NCI-H2081 (cell line): ENCODE data around the gene LHX1.

Source experiments
- DNase-seq, 2 experiments: peaks; one replicate each; lab custom pipeline; 2025; lab: John Stamatoyannopoulos, UW

LHX1 gene

DNA sequence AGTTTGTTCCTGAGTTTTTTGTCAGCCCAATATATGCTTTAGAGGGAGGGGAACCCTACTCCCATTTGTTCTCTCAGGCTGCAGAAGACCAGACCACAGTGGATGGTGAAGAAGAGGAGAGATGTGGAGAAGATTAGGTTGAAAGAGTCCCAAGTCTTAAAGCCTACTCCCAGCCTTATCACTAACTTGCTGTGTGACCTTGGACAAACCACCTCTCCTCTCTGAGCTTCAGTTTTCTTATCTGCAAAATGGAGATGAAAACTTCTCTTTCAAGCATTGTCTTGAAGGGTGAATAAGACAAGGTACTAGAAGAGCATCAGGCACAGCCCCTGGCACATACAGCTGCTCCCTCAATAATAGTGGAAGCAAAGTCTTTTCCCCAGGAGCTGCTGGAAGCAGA, 15.1 kb upstream of the LHX1 start:
- no peak for DNase-seq

DNA sequence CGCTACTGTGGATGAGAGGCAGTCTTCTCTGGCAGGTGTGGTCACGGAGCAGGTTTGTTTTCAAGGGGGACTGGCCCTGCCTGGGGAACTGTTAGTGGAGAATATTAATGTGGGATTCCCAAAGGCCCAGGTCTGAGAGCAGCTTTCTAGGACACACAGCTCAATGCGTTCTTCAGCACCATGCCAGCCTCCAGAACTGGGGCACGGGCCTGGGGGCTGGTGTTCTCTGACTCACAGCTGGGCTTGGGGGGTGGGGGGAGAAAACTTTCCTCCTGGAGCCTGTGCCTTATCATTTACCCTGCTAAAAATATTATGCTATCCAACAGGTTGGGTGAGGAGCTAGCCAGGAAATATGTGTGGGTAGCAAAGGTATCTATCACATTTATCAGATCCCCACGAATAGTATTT, 13.5 kb upstream of the LHX1 start:
- no peak for DNase-seq

DNA sequence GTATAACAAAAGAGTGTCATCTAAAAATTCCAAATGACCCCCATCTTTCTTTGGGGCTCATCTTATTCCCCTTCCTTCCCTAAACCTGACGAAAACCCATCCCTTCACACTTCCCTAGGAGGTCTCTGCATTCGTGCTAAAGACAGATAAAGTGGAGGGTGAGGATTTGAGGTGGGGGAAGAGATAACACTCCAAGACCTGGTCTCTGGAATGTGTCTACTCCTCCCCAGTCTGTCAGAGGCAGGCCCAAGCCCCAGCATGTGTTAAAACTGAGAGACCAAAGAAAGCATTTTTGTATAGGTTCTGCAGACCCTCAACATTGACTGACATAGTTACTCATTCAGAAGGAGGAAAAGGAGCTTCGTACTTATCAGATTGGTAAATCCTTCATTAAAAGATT, 11.0 kb upstream of the LHX1 start:
- no peak for DNase-seq

DNA sequence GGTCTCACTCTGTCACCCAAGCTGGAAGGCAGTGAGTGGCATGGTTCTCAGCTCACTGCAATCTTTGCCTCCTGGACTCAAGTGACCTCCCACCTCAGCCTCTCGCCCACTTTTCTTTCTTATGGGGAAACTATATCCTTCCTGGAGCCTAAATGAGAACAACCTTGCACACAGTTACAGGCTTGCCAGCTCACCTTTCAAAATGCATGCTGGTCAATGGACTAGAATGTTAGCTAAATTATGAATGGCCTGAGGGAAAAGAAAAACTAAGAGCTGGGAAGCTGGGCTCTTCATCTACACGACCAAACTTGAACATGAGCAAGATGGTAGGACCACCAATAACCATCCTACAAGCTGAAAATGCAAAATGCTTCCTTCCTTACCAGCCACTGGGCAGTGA, 10.6 kb upstream of the LHX1 start:
- DNase-seq, result no peak

DNA sequence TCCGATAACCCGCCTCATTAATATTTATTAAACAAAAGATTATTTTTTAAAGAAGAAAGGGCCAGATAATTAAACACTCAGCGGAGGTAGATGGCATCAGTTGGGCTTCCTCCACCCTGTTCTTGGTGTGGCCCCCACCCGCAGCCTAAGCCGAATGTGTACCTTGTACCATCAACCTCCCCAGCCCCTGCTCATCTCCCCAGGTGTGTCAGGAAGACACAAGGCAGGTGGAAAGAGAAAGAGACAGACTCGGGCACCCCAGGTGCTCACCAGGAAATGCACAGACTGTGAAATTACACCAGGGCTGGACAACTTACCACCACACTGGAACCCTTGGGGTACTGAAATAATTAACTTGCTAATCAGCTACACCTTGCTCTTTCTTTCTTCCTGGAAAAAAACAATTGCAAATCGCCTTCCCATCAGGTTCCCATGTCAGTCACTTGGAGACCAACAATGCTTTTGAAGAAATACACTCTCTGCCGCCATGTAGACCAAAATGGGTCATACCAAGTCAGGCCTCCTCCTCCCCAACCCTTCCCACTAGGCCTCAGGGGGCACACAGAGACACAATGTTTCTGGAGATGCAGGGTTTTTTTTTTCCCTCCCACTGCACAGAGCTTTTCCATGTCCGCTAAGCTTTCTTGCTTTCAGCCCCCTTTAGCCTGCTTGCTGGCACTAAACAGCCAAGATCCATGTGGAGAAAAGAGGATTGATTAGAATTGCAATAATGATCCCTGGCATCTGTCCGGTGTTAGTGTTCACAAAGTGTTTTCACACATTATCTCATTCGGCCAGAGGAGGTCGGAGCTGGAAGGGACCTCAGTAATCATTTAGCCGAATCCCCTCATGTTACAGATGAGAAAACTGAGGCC, 8.6 kb upstream of the LHX1 start:
- DNase-seq, result no peak

DNA sequence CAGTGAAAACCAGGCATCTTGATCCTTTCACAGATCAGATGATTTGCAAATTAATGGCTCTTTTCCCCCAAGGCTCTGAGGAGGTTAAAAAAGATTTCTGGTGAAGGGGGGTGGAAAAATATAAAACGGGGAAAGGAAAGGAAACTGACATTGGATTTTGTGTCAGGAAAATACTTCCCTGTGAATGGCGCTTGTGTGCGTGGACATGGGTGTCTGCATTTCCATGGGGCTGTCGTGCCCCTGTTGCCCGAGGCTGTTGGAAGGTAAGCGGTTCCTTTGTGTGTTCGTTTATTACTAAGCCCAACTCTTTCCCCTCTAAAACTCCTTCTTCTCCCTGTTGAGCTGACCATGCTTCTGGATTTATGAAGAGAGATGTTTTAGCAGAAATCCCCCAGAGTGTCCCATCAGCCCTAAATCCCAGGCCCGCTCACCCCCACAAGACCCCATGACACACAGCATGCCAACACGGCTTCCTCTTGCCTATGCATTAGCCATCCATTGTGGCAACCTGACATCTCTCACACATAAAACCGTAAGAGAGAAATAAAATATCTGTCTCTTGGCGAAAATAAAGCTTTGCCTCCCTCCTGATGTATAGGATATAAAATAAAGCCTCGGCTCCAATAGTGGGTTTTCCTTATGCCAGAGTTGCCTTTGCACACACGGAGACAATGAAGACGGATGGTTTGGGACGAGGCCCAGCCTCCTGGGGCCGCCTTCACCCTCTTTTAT, 7.3 kb upstream of the LHX1 start:
- no peak for DNase-seq

DNA sequence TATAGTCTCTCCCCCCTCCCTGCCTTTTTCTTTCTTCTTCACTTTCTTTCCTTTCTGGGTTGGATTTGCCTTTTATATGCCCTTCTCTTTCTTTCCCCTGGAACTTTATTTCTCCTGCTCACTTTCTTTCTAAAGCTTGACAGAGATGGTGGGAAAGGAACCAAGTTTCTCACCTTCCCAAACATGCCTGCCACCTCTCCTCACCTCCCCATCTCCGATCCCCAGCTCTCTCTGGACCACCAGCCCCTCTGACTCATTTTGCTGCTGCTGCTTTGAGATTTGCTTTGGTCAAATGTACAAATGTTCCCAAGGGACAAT, 6.7 kb upstream of the LHX1 start:
- DNase-seq, result no peak

DNA sequence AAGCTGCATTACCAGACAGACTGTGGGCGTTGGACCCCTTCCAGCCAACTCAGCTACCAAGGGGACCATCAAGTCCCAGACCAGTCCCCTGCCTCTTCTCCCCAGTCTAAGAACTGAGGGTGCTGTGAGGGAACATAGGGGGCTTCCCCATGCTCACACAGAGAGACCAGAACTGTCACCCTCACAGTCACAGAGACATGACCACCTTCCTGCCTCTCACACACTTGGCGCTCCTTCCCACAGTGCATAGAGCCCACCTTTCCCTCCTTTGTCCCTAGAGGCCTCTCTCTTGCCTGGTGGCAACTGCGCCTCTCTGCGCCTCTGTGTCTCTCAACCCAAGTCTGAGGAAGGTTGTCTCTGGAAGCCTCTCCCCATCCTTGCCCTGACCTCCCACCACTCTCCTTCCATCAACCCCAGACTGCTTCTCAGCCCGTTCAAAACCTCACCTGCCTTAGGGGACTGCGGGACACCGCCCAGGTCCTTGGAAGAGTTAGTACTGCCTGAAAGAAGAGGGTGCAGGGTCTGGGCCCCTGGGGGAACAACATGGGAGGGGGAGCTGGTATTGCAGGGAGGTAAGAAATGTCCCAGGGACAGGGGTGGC, 6.1 kb upstream of the LHX1 start:
- no peak for DNase-seq

DNA sequence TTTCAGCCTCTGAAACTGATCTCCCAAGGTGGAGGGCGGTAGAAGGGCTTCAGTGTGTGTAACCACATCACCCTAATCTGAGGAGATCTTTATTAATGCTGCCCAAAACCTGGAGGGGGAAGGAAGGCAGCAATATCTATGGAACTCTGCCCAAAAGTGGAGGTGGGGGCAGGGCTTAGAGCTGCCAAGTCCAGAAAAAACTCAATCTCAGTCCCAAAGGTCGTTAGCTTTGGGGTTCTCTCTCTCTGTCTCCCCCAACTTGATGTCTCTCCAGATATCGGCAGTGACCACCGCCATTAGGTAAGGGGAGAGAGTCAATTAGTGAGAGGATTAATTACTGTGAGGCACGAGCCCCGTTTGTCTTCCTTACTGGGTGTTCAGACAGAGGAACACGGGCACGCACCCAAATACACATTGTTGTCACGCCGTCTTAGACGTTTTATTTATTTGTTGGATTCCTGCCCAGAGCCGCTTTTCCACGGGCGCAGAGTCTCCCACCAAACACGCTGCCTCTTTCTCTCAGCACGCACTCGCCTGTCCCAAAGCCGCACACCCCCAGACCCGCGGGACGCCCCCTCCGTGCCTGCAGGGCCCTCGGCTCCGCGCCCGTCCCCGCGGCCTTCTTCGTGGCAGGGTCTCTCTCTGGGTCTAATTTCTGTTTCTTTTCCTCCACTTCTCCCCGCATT, 5.4 kb upstream of the LHX1 start:
- peak in 1 of 2 experiments; percentile 21 for DNase-seq

DNA sequence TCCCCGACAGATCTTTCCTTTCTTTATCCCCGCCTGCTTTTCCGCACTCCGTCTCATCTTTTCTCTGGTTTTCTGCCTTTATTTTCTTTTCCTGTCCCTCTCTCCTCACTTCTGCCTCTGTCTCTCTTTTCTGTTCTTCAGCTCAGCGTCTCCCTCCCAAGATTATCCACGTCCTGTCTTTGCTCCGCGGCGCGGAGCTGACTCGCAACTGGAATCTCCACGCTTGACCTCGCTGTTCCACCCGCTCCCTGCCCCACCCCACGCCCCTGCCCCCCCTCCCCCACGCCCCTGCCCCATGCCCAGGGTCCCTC, 4.9 kb upstream of the LHX1 start:
- DNase-seq, result no peak

DNA sequence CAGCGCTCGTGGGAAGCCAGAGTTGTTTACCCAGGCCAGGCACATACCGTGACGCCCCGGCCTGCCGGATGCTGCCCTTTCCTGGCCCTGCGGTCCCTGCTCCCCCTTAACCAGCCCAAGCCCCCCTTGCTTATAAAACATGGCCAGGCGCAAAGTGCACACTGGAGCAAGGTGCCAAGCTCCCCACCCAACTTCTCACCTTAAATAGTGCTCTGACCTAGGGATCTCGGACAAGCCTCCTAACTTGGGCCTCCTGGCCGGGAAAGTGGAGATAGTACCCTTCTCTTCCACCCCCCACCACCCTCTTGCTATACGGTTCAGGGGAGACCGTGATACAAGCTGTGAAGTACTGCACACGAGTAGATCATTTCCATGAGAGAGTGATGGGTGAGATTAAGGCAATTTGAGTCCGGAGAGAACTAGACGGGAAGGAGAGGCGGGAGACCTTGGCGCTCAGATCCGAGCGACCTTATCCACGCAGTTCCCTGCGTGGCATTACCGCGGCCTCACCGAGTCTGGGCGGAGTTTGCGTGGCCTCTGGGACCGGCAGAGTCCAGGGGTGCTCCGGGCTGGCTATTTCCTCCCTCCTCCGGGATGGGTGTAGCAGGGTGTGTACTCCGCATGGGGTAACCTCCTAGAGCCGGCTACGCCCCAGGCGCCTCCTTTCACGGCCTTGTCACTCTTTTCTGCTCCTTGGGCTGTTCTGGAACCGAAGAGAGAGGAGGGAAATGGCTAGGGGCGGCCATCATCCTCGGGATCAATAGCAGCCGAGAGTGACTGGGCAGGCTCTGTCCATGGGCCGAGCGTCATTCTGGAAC, 4.4 kb upstream of the LHX1 start:
- DNase-seq, result no peak

DNA sequence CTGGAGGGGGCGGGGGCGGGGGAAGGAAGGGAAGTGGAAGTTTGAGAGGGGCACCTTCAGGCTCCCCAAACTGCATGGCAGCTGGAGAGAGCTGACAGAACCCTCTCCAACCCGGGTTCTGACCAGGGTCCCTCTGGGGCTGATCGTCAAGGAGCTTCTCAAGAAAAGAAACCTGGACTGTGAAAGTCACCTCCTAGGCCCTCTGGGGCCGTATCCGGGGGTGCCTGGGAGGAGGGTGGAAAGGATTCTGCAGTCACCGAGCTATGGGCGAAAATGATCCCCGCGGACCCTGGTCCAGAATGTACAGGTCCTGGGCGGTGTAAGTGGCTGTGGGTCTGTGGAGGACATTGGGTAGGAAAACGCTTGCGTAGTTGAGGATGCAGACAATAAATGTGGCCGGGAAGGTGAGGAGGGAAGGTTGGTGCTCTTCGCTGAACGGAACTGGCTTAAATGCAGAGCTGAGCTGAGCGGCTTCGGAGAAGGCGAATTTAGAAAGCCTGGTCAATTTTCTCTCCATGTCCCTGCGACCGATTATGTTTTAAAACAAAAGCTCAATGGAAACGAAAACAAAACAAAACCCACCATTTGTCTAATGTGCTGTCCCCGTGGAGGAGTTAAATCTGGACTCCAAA, 3.6 kb upstream of the LHX1 start:
- DNase-seq, result no peak

DNA sequence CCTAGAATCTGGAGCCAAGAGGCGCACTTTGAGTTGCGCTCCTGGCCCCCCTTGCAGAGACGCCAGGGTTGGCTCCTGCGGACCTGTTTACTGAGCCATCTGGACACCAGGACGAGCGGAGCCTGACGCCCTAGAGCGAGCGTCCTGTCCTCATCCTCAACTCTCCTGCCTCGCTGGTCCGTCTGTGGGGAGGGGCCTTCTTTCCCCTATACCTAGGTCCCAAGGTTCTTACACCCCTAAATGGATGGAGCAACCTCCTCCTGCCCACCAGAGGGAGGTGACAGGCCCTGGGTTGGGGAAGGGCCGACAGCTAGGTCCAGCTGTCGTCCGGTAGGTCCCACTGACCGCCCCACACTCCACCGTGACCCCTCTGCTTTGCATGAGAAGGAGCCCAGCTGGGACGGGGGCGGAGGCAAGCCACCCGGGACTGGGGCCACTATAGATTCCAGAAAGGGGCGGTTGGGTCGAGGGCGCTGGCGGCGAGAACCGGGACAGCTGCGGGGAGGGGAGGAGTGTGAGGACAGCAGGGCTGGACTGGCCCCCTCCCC, 3.1 kb upstream of the LHX1 start:
- no peak for DNase-seq

DNA sequence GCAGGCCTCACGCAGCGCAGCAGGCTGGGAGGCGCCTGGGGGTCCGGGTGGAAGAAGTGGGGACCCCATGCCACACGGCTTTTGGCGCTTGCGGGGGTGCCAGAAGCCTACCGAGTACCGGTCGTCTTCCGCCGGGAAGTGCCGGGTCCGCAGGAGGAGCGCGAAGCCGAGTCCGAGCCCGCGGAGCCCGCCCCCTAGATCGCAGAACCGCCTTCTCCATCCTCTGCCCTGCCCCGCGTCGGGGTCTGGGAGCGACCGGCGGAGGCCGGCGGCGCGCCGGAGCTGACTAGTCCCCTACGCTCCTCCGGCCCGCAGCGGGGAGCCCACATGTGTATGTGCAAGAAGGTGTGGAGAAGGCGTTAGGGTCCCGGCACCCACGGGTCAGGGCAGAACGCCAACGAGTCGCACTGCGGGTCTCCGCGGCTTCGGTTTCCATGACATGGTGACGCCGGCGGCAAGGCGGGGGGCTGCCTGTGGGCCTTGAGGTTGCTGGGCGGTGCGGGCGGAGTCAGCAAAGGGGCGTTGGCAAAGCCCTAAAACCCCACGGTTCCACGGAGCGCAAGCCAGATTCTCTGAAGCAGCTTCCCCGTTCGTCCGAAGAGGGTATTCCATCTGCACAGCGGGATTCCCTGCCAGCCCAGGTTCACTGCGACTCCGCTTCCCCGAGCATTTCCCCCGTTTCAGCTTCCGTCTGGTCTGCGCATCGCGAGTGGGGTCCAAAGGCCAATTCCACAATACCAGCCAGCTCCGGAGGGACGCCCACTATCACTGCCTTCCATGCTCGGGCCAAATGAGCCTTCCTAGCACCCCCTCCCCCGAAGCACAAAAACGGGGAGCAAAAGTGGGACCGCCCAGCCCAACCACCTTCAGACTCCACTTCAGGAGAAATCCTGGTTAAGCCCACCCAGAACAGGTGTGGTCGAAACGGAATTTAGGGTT, 2.3 kb upstream of the LHX1 start:
- DNase-seq, result no peak

DNA sequence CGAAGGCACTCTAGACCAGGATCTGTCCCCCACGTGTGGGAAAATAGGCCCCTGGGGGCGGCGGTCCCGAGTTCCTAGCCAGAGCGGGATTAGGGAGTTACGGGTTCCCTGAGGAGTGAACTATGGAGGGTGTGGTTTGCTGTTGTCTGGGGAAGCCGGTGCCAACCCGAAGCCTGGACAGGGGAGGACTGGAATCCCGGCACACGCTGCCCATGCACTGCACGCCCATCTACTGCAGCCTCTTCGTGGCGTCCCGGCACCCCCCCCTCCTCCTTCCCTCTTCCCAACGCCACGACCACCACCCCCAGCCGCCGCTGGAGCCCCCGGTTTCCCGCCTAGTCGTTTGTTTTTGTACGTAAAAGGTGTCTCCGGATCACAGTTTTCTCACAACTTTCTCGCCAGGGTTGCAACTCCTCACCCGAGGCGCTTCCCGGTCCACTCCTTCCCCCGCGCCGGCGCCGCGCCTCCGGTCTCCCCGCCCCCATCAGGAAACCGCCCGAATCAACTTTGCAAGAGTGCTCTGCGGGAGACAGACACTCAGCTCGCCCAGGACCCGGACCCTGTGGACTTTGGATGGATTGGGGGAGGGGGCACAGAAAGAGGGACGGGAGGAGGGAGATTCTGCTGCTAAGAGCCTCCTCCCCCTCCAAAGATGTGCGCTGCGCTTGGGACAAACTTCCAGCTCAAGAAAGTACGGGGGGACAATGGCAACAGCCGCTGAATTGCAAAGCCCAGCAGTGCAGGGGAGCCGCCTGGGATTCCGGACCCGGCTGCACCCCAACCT, 1.4 kb upstream of the LHX1 start:
- no peak for DNase-seq

DNA sequence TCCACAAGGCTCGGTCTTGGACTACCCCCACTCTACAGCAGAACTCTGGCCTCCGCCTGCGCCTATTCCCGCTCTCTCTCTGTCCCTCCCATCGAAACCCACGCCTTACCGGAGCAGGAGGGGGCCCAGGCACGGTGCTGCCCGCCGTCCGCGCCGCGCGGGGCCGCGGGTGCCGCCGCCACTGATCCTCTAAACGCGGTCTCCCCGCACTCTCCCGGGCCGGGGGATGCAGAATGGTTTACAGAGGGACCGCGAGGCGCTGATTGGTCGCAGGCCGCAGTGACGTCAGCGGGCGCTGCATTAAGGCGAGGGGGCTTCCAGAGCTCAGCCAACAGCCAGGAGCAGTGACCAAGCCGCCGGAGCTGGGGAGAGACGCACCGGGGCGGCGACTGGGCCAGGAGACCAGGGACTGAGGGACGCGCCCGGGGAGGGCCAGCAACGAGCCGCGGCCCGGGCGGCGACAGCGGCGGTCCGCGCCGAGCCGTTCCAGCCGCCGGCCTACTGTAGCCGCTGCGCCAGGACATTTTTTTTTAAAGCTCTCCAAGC, 747 bp upstream of the LHX1 start:
- DNase-seq, result peak in 1 of 2 experiments; percentile 19

DNA sequence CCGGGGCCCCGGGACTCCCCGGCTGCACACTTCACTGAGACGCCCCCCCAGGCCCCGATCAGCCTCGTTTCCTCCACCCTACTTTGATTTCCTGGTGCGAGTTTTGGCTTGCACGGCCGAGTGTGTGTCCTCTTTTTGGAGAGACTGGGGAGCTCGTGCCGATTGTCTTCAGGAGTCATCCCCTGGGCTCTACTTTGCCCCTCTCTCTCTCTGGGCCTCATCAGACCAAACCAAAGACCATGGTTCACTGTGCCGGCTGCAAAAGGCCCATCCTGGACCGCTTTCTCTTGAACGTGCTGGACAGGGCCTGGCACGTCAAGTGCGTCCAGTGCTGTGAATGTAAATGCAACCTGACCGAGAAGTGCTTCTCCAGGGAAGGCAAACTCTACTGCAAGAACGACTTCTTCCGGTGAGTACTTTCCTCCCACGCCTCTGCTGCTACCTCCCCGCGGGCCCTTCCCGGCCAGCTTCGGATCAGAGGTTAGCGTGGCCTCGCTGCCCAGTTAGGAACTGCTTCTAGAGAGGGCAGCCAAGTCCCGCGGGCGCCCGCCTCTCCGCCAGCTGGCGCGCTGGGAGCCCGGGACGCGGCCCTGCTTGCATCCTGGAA, 787 bp downstream of the LHX1 start:
- no peak for DNase-seq

DNA sequence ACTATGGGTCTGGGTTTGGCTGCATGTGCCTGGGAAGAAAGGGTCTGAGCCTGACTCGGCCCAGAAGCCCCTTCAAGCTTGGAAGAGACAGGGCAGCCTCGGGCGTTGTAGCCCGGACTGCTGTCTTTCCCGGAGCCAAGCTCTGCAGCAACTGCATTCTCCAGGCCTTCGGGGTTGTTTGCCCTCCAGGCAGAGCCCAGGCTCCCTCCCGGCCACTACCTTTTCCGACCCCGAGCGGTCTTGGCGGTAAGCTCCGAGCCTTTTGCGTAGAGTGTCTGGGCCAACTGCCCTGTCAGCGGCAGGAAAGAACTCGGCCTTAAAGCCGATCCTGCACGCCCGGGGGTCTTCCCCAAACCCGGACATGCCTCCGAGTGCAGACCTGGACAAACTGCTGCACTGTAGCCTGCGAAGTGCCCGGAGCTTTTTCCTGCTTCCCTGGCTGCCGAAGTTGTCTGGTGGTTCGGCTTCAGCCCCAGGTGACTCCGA, 1.3 kb downstream of the LHX1 start:
- DNase-seq, result no peak
